Measurements from ENCODE around the gene SYT5. TPM values are rescaled to one million over a fixed set of nuclear protein-coding genes. Genes with fewer than 3 reads are reported as not detected.

The SYT5 gene
- total RNA-seq, 4 donors from 2014 or later: not detected

DNA sequence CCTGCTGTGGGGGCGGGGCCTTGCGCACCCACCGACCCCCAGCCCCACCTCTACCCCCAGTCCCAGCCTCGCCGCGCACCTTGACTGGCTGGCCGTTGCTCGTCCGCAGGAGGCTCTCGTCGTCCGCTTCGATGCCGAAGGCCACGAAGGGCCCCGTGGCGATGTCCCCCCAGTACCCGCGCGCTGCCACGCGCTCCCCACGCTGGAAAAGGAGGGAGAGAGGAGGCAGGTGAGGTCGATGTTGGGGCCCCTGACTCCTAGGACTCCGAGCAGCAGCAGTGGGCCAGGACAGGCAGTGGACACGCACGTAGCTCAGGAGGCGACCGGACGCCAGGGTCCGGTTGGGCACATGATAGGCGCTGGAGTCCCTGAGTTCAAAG lies 19.1 kb downstream of the SYT5 start:
- H3K36me3 ChIP-seq: no peaks in the 10 kb centered on the region
- no peaks in the 10 kb centered on the region for H3K9me3 ChIP-seq
- intact Hi-C loops (cut with DNase I): no loop called here
- 21 to 26% methylated on average over 27 to 28 of the region's 32 CpGs for WGBS, 2 donors
- no peak overlapping the region for H3K27ac ChIP-seq
- H3K4me3 ChIP-seq (replicated peaks in 1 of 3): no peak overlapping the region
- no peak for DNase-seq
- peaks cover 0 to 4% of the 10 kb centered on the region in 2 donors for H3K4me1 ChIP-seq
- TF ChIP-seq POLR2A (IDR thresholded peaks at IDR 0.05): no peak
- TF ChIP-seq, protein P1, sequence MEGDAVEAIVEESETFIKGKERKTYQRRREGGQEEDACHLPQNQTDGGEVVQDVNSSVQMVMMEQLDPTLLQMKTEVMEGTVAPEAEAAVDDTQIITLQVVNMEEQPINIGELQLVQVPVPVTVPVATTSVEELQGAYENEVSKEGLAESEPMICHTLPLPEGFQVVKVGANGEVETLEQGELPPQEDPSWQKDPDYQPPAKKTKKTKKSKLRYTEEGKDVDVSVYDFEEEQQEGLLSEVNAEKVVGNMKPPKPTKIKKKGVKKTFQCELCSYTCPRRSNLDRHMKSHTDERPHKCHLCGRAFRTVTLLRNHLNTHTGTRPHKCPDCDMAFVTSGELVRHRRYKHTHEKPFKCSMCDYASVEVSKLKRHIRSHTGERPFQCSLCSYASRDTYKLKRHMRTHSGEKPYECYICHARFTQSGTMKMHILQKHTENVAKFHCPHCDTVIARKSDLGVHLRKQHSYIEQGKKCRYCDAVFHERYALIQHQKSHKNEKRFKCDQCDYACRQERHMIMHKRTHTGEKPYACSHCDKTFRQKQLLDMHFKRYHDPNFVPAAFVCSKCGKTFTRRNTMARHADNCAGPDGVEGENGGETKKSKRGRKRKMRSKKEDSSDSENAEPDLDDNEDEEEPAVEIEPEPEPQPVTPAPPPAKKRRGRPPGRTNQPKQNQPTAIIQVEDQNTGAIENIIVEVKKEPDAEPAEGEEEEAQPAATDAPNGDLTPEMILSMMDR (IDR thresholded peaks at IDR 0.05): no peak
- peaks cover 17% of the 10 kb centered on the region for H3K27me3 ChIP-seq

DNA sequence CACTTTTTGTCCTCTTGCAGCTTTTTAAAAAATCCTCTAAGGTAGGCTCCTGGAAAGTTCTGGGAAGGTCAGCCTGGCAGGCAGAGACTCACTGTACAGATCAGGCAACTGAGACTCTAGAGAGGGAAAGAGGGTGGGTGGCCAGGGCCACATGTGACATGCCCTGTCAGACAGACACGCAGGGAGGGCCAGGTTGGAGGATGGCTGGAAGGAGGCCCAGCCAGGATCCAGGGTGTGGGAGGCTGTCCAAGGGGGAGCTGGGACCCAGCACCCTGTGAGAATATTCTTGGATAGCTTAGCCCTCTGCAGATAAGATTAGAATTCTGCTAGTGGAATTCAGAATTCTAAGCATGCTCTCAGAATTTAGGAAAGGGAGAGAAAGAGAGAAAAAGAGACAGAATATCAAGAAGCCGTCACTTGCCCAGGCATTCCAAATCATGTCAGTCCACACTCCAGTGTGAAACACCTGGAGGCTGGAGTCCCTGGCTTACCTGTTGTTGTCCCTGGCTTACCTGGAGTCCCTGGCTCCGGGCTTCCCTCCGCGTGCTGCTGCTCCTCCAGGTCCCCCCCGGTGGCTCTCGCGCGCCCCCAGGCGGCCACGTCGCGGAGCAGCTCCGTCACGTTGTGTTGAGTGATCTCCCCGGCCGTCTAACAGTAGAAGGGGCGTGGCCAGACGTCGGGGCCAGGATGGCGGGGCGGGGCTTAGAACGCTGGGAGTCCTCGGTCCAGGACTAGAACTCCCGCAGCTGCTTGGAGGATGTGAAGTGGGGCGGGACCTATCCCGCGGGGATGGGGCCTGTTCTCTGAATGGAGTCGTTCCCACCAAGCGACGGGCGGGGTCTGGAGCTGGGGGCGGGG lies 19.7 kb downstream of the SYT5 start:
- TF ChIP-seq POLR2A (IDR thresholded peaks at IDR 0.05): no peak
- TF ChIP-seq, protein P1 (IDR thresholded peaks at IDR 0.05): peak; percentile 55 to 84 (median 69)
- intact Hi-C loops (cut with DNase I): no loop called here
- Histone ChIP-seq H3K9me3 (no peaks in the 10 kb centered on the region), H3K4me3 (replicated peaks in 1 of 3) (no peak overlapping the region), H3K27ac (no peak overlapping the region), H3K27me3 (peaks cover 20% of the 10 kb centered on the region), H3K4me1 (peaks cover 0 to 6% of the 10 kb centered on the region in 2 donors), H3K36me3 (no peaks in the 10 kb centered on the region)
- WGBS, 2 donors: 8 to 19% methylated on average over 9 to 26 of the region's 33 CpGs
- peak; percentile 81 to 82 for DNase-seq

DNA sequence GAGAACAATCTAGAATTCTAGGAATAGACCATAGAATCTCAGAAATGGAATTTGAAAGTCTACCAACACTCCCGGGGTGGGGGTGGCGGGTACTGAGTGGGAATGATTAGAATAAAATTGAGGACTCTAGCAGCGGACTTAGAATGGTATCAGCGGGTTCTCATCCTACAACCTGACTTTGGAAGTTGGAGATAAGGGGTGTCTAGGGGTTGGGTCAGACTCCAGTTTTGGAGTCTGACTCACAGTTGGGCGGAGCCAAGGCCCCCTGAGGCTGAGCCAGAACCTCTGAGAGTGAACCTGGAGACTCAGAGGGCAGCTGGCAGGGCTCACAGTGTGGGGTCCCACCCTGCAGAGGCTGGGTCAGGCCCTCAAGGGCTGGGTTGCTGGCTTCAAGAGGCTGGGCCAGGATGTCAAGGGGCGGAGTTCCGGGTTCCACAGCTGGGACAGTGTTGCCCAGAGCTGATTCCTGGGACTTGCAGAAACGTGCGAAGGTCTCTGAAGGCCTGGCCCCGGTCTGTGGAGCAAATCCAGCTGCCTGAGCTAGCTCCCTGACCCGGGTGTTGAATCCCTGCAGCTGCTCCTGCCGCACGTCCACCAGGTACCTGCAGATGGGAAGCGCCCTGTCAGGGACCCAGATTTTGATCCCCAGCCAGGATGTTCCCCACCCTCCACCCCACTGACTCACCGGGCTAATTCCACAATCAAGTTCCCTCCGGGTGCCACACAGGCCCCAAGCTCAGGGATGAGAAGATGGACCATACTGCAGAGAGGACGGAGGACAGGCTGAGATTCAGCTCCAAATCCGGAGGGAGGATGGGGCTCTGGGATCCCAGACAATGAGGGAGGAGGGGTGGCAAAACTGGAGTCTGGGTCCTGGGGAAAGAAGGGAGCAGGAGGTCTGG lies 21.0 kb downstream of the SYT5 start:
- no peak overlapping the region for H3K27ac ChIP-seq
- H3K4me3 ChIP-seq (replicated peaks in 1 of 3): no peak overlapping the region
- H3K4me1 ChIP-seq: peaks cover 0 to 6% of the 10 kb centered on the region in 2 donors
- TF ChIP-seq, protein P1 (IDR thresholded peaks at IDR 0.05): no peak
- TF ChIP-seq POLR2A (IDR thresholded peaks at IDR 0.05): no peak
- no peaks in the 10 kb centered on the region for H3K36me3 ChIP-seq
- no peaks in the 10 kb centered on the region for H3K9me3 ChIP-seq
- intact Hi-C loops (cut with DNase I): no loop called here
- DNase-seq: no peak
- peaks cover 20% of the 10 kb centered on the region for H3K27me3 ChIP-seq
- WGBS, 2 donors: 78 to 81% methylated on average over 11 to 18 of the region's 18 CpGs

DNA sequence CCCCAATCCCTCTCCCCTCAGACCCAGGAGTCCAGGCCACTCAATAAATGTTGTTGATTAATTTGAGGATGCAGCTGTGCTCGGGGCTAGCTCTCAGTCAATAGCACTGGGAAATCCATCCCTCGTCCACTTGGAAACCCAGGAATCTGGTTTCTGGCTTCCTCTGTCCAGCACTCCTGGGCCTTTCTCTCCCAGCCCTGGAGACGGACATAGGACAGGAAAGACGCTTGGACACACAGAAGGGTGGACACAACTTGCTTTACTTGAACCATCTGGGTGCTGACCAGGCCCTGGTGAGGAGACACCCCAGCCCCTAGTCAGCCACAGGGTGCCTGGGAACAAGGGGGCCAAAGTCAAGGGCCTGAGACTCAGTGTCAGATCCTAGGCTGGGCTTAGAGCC lies 21.7 kb downstream of the SYT5 start:
- Histone ChIP-seq H3K27ac (no peak overlapping the region), H3K27me3 (peaks cover 20% of the 10 kb centered on the region), H3K36me3 (no peaks in the 10 kb centered on the region), H3K4me1 (peaks cover 0 to 6% of the 10 kb centered on the region in 2 donors), H3K4me3 (replicated peaks in 1 of 3) (no peak overlapping the region), H3K9me3 (no peaks in the 10 kb centered on the region)
- no peak for DNase-seq
- TF ChIP-seq POLR2A (IDR thresholded peaks at IDR 0.05): no peak
- TF ChIP-seq, protein P1 (IDR thresholded peaks at IDR 0.05): no peak
- intact Hi-C loops (cut with DNase I): no loop called here
- 70 to 79% methylated on average over 4 of the region's 4 CpGs for WGBS, 2 donors

All from thyroid gland (tissue), 4 donors.